Colonic mucosa (tissue), 4 donors: Measurements from ENCODE around the gene SLC25A36. TPM values are rescaled to one million over a fixed set of nuclear protein-coding genes. Genes with fewer than 3 reads are reported as not detected.

Experiments used
- DNase-seq: peaks from one replicate; pipeline ENCODE4 v3.0.0-alpha.2; 2020
- H3K27ac ChIP-seq: fragments of 200-600 bp; one replicate; pipeline ENCODE4 v1.8.0; 2021
- H3K27me3 ChIP-seq: fragments of 200-600 bp; one replicate; pipeline ENCODE4 v1.8.0; 2021
- H3K36me3 ChIP-seq: fragments of 200-600 bp; one replicate; pipeline ENCODE4 v1.8.0; 2021
- H3K4me1 ChIP-seq: fragments of 200-600 bp; one replicate; pipeline ENCODE4 v1.8.0; 2021; ENCODE audit warnings: mild to moderate bottlenecking
- H3K4me3 ChIP-seq: fragments of 200-600 bp; one replicate; pipeline ENCODE4 v1.8.0; 2021
- H3K9ac ChIP-seq, 2 donors: one replicate each; pipeline ENCODE4 v1.7.0; 2013; ENCODE audit warnings: control low read depth in 2 of 2, low read depth in 2 of 2, low read length in 2 of 2
- H3K9me3 ChIP-seq: fragments of 200-600 bp; one replicate; pipeline ENCODE4 v1.8.0; 2021
- CTCF ChIP-seq: fragments of 200-600 bp; IDR thresholded peaks from one replicate; pipeline ENCODE4 v1.8.0; 2022; ENCODE audit warnings: antibody characterized with exemption, mild to moderate bottlenecking
- intact Hi-C: fragments of 100-400 bp; cut with DNase I; formaldehyde crosslinking; loops from one replicate; pipeline ENCODE4 v1.14.1; 2022
- total RNA-seq, 2 donors: library from RNA; stranded (reverse); fragmentation: NEBNext Ultra II Directional in 1 of 2; extraction: Animal tissue kit (Norgen Biotek cat#: 25700) in 1 of 2; gene quantifications; one replicate each; pipeline ENCODE4 v1.2.1, GENCODE V29; 2021
- donor health status: healthy.
- donor health status: DM: no; HTN: no; CAD: no.
- donor health status: DM: no; HTN: no; CAD: no.

The SLC25A36 gene
- total RNA-seq, result 10 to 100 TPM; 38.1 to 67.5 TPM

- no peak for TF ChIP-seq CTCF
- Histone ChIP-seq H3K27me3 (no peaks in the 10 kb centered on the region), H3K36me3 (no peaks in the 10 kb centered on the region), H3K4me1 (peaks cover 10% of the 10 kb centered on the region), H3K27ac (peak within 1 kb of the TSS; percentile 91), H3K4me3 (peak within 1 kb of the TSS; percentile 81), H3K9ac (peak within 1 kb of the TSS; percentile 82 to 94), H3K9me3 (no peaks in the 10 kb centered on the region)
- intact Hi-C loops, result no loop called here
- peak; percentile 98 for DNase-seq
Observed at GRCh38 chr3:140941434-140942220, at the start of gene SLC25A36. TSS of gene SLC25A36 (plus strand) at chr3:140941836. CDS start at chr3:140942055, 219 bp downstream.

GRCh38 chr3:140896997-140897396, 44.6 kb upstream of the SLC25A36 start:
- H3K36me3 ChIP-seq, result no peaks in the 10 kb centered on the region
- H3K27me3 ChIP-seq, result no peaks in the 10 kb centered on the region
- intact Hi-C loops, result loop anchor here (5.0 kb wide), 2 partner anchors 210 to 295 kb away; no protein-coding TSS in a partner anchor
- no peak overlapping the region for H3K9ac ChIP-seq
- no peak overlapping the region for H3K4me3 ChIP-seq
- no peaks in the 10 kb centered on the region for H3K4me1 ChIP-seq
- H3K27ac ChIP-seq, result no peak overlapping the region
- no peak for DNase-seq
- no peak for TF ChIP-seq CTCF
- no peaks in the 10 kb centered on the region for H3K9me3 ChIP-seq

GRCh38 chr3:140898340-140899180, 43.1 kb upstream of the SLC25A36 start:
- intact Hi-C loops, result loop anchor here (5.0 kb wide), 2 partner anchors 209 to 294 kb away; no protein-coding TSS in a partner anchor

GRCh38 chr3:140899363-140899762, 42.3 kb upstream of the SLC25A36 start:
- Histone ChIP-seq H3K9ac (no peak overlapping the region), H3K27ac (no peak overlapping the region), H3K9me3 (no peaks in the 10 kb centered on the region), H3K4me1 (no peaks in the 10 kb centered on the region), H3K27me3 (no peaks in the 10 kb centered on the region), H3K36me3 (no peaks in the 10 kb centered on the region), H3K4me3 (no peak overlapping the region)
- intact Hi-C loops, result loop anchor here (5.0 kb wide), 2 partner anchors 208 to 293 kb away; no protein-coding TSS in a partner anchor
- no peak for TF ChIP-seq CTCF
- DNase-seq, result no peak

More at GRCh38 chr3:140898340-140899180, 43.1 kb upstream of the SLC25A36 start:
- no peaks in the 10 kb centered on the region for H3K4me1 ChIP-seq
- no peak overlapping the region for H3K9ac ChIP-seq
- H3K9me3 ChIP-seq, result no peaks in the 10 kb centered on the region
- no peak overlapping the region for H3K27ac ChIP-seq
- H3K36me3 ChIP-seq, result no peaks in the 10 kb centered on the region
- no peaks in the 10 kb centered on the region for H3K27me3 ChIP-seq
- peak; percentile 25 for TF ChIP-seq CTCF
- DNase-seq, result peak; percentile 34
- no peak overlapping the region for H3K4me3 ChIP-seq

DNA sequence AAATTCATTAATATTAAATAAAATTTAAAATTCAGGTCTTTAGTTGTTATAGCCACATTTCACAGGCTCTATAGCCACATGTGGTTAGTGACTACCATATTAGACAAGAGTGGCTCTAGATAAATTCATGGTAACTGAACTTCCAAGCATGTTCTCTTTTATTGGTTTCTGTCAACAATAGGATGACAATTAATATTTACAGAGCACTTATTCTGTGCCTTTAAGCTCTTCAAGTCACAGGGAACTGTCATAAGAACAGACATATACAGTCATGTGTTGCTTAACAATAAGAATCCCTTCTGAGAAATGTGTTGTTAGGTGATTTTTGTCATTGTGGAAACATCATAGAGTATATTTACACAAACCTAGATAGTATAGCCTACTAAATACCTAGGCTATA, 38.8 kb upstream of the SLC25A36 start:
- Histone ChIP-seq H3K27ac (no peak overlapping the region), H3K9me3 (no peaks in the 10 kb centered on the region), H3K4me1 (no peaks in the 10 kb centered on the region), H3K9ac (no peak overlapping the region), H3K36me3 (no peaks in the 10 kb centered on the region), H3K27me3 (no peaks in the 10 kb centered on the region), H3K4me3 (no peak overlapping the region)
- intact Hi-C loops, result no loop called here
- DNase-seq, result no peak
- TF ChIP-seq CTCF, result no peak
